Germinal center (tissue), 1 donor: ENCODE data around the gene DNAJA4.
"Not testable (repeated sequence)": the region's sequence is repeated elsewhere in the genome, so short reads cannot be mapped to it uniquely, and the experiment has no call there.

Experiments
- DNase-seq: peaks from one replicate; pipeline ENCODE4 v3.0.0; 2012; ENCODE audit warnings: mixed read lengths, low spot score

The DNAJA4 gene

GRCh38 chr15:78244101-78244500, 20.3 kb upstream of the DNAJA4 start:
- DNase-seq: no peak

DNA sequence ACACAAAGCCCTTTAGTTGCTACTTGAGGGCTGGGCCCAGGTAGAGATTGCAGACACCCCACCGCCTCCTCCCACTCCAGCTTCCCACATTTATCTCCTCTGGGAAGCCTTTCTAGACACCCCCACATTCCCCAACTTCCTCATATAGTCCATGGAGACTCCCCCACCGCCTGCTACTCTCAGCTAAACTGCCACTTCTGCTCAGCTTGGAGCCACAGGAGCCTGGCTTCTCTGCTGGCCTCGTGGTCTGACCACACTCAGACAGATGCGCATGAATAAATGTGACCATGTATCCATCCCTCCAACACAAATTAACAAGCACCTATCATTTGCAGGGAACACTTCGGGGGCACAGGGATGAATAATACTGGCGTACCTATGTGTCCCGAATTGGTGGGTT, 19.5 kb upstream of the DNAJA4 start:
- DNase-seq: no peak

DNA sequence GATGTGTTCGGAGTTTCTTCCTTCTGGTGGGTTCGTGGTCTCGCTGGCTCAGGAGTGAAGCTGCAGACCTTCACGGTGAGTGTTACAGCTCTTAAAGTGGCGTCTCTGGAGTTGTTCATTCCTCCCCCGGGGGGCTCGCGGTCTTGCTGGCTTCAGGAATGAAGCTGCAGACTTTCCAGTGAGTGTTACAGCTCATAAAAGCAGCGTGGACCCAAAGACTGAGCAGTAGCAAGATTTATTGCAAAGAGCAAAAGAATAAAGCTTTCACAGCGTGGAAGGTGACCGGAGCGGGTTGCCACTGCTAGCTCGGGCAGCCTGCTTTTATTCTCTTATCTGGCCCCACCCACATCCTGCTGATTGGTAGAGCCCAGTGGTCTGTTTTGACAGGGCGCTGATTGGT, 19.0 kb upstream of the DNAJA4 start:
- not testable (repeated sequence) for DNase-seq

GRCh38 chr15:78245976-78246620, 18.3 kb upstream of the DNAJA4 start:
- DNase-seq: not testable (repeated sequence)

GRCh38 chr15:78247911-78248310, 16.5 kb upstream of the DNAJA4 start:
- DNase-seq: no peak

GRCh38 chr15:78249131-78249530, 15.2 kb upstream of the DNAJA4 start:
- DNase-seq: no peak

DNA sequence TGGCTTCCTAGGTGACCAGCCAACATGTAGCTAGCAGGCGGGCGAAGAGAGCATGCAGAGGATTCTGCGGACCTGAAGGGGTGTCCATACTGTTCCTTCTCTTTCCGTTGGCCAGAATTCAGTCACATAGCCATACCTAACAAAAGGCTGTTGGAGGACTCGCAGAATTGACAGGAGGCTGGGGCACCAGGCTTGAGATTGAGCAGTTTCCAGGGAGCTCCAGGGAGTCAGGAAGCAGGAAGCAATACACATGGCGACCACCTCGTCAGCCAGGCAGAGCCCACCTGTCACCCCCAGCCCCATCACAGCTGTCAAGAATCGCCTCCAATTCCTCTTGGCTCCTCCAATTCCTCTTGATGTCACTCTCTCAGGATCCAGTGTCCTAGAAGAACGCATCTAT, 13.2 kb upstream of the DNAJA4 start:
- DNase-seq: no peak

DNA sequence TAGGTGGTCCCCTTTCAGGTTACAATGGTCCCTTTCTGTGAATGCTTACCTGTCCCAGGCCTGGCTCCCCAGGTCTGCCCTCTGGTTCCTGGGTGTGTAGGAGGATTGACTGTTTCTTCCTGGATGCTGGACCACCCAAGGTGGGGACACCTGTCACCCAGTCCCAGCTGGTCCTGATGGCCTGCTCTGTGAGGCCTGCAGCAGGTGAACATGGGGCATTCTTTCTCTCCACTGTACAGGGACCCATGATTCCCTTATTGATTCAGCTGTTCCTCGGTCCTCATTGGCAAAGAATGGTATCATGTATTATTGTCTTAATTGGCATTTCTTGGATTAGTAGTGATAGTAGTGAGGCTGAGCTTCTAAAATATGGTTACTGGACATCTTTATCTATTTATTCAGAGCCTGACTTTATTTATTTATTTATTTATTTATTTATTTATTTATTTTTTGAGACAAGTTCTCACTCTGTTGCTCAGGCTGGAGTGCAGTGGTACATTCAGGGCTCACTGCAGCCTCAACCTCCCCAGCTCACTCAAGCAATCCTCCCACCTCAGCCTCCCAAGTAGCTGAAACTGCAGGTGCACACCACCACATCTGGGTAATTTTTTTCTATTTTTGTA, 8.8 kb upstream of the DNAJA4 start:
- no peak for DNase-seq

DNA sequence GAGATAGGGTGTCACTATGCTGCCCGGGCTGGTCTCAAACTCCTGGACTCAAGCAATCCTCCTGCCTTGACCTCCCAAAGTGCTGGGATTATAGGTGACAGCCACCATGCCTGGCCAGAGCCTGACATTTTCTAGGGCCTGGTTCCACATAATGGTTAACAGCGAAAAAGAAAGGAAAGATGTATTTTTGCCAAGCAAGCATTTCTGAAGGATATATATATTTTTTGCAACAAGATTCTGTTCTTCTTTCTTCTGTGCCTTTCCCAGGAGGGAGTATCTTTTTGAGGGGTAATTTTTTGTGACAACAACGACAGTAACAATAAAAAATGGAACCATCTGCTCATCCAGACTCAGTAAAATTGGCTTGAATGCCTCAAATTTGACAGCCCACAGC, 8.3 kb upstream of the DNAJA4 start:
- no peak for DNase-seq

DNA sequence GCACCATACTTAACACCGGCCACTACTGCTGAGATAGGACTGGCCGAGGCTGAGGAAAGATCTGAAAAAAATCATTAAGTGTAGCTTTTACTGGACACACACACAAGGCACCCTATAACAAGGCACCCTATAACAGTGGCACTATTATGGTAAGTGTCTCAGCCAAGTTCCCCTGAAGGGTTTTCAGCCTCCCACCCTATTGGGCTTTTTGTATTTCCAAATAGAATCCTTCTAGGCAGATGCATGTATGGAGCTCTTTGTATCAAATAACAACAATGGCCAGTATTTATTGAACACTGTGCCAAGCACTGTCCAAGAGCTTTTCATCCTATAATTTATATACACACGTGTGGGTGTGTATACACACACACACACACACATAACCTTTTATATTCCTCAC, 6.7 kb upstream of the DNAJA4 start:
- DNase-seq: no peak

- no peak for DNase-seq
These were observed 5.1 kb upstream of the DNAJA4 start for GRCh38 chr15:78259232-78259631.

GRCh38 chr15:78260489-78260888, 3.9 kb upstream of the DNAJA4 start:
- DNase-seq: no peak

- no peak for DNase-seq
These were observed 3.3 kb upstream of the DNAJA4 start for GRCh38 chr15:78261062-78261461.

GRCh38 chr15:78263351-78263781, 996 bp upstream of the DNAJA4 start:
- peak; percentile 44 for DNase-seq

DNA sequence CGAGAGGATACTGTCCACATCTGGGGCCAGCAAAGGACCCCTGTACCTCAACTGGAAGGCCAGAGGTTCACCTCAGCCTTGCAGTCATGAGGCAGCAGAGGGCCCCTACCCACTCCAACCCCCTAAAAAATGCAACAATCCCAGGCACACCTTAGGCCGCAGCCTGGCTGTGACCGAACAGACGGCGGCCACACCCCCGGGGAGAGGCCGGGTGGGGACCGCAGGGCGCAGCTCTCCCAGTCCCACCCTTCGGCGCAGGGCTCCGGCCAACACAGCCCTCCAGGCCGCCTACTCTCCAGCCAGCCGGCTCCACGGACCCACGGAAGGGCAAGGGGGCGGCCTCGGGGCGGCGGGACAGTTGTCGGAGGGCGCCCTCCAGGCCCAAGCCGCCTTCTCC, 457 bp upstream of the DNAJA4 start:
- DNase-seq: no peak

DNA sequence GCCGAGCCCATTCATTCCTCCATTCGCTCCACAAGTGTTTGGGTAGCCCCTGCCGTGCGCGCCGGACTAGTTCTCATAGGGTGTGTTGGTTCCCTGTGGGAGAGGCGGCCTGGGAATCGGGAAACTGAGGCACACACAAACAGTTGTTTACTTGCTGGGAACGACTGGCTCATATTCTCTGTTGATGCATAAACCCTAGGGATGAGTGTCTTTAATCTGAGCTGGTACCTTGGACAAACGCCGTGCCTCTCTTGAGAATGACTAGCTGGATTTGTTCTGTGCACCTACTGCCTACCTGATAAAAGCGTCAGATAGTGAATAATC, 737 bp downstream of the DNAJA4 start:
- DNase-seq: no peak

DNA sequence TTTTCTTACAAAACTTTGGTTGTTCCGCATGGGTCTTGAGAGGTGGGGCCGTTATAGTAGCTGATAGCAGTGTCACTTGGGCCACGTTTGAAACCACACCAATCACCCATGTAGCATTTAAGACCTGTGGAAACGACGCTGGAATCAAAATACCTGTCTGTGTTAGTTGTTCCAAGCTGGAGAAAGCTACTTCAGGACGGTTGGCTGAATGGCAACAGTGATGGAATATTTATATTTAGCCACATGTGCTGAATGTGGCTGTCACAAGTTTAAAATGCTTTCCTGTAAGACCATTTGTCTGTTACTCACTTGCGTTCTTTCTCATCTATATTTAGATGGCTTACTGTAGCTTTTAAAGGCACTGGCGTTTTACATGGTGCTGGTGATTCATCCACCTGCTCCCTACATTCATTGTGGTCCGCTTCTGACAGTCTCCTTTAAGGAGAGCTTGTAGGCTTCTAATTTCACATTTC, 1.4 kb downstream of the DNAJA4 start:
- no peak for DNase-seq

DNA sequence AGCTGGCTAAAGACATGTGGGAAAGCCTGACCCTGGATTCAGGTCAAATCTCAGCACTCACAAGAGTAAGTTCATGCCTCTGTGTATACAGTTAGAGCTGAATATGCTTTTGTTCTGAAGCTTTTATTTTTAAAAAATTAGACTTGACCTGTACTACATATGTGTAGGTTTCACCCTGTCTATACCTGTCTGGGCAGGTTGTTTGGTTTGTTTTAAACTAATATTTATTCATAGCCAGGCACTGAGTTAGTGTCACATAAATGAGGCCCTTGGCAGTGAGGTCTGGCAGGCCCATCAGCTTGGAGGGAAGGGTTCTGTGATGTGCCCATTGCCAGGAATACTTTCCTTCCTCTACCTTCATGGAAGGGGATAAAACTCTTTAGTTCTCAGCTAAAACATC, 1.9 kb downstream of the DNAJA4 start:
- DNase-seq: no peak

- no peak for DNase-seq
These were observed 2.4 kb downstream of the DNAJA4 start for GRCh38 chr15:78266806-78267205.

DNA sequence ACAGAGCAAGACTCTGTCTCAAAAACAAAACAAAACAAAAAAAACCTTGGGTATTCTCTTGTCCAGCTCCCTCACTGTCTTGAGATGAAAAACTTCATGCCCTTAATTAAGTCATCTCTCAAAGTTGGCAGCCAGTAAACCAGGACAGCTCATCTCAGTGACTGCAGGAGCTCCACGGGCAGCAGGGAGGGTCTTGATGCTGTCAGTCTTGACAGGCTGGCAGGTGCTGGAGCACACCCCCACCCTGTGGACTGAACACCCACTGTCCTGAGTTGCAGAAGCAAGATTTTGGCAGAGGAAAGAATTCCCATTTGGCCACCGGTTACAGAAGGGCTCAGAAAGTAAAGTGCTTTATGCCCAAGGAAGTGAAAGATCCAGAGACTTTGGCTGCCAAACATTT, 8.0 kb downstream of the DNAJA4 start:
- DNase-seq: no peak

- DNase-seq: no peak
These were observed 8.4 kb downstream of the DNAJA4 start for GRCh38 chr15:78272776-78273175.

DNA sequence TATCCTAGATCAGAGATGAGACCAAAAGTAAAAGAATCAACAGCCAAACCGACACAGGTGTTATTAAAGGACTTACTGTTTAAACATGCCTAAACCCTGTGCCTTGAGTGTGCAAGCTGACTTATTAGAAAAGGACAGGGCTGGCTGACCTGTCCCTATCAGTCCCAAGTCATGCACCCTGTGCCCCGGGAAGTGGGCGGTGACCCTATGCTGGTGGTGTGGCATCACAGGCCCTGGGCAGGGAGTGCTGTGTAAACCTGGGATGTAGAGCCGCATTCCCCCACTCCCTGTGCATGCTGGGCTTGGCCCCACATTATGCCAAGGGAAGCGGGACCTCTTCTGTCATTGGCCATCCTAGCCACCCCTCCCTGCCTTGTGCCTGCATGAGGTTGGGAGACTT, 10.6 kb downstream of the DNAJA4 start:
- DNase-seq: no peak

- no peak for DNase-seq
These were observed 11.9 kb downstream of the DNAJA4 start for GRCh38 chr15:78276064-78276943.
